ENCODE data around the gene PIBF1. TPM values are rescaled to one million over a fixed set of nuclear protein-coding genes. Genes with fewer than 3 reads are reported as not detected.

The PIBF1 gene
- total RNA-seq, 1 experiment from 2014 or later = 4.8 TPM

DNA sequence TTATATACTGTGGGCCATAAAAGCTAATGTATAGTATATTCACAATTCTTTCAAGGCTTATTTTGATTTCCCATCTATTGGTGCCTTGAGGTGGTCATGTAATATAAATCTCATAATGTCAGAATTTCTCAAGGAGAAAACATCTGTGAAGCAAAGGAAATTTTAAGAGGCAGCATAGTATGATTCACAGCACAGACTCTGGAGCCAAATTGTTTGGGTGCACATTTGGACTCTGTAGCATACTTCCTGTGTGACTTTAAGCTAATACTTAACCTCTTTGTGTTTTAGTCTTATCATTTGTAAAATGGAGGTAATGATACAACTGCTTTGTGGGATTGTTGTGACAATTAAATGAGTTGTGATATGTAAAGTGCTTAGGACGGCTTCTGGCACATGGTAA is 67.6 kb downstream of the PIBF1 start:
- Histone ChIP-seq H3K79me2 (ENCODE audit: low read length) (no peaks in the 10 kb centered on the region), H3K4me3 (ENCODE audit: low read length) (no peak overlapping the region), H3K9ac (ENCODE audit: low read length) (no peak overlapping the region), H3K4me1 (ENCODE audit: insufficient read depth, low read length) (no peaks in the 10 kb centered on the region), H3K9me3 (ENCODE audit: low read length) (no peaks in the 10 kb centered on the region), H3F3A (ENCODE audit: low read length, unreplicated experiment) (no peaks in the 10 kb centered on the region), H3K27me3 (ENCODE audit: low read length) (no peaks in the 10 kb centered on the region), H4K20me1 (ENCODE audit: low read length) (no peaks in the 10 kb centered on the region), H3K9me2 (replicated peaks; ENCODE audit: low read length) (no peaks in the 10 kb centered on the region), H2AFZ (ENCODE audit: low read length) (no peak overlapping the region), H3K36me3 (ENCODE audit: low read depth, low read length) (no peaks in the 10 kb centered on the region), H3K27ac (ENCODE audit: low read length) (no peak overlapping the region), H3K4me2 (ENCODE audit: low read length) (no peak overlapping the region)
- POLR2A ChIA-PET (ENCODE audit: unreplicated experiment) = no interaction called here
- BruUV-seq (replicated peaks) = no TSS peak
- intact Hi-C loops (cut with micrococcal nuclease) = no loop called here
- ATAC-seq = no peak; the same call in 1 of the 2 replicates
- CTCF ChIA-PET = no interaction called here
- DNase-seq = no peak
- TF ChIP-seq EZH2phosphoT487 (IDR thresholded peaks at IDR 0.05; ENCODE audit: borderline replicate concordance, low read length) (no peak), EZH2 (IDR thresholded peaks at IDR 0.05; ENCODE audit: low read length, unreplicated experiment) (no peak)
- TF ChIP-seq, protein P1, sequence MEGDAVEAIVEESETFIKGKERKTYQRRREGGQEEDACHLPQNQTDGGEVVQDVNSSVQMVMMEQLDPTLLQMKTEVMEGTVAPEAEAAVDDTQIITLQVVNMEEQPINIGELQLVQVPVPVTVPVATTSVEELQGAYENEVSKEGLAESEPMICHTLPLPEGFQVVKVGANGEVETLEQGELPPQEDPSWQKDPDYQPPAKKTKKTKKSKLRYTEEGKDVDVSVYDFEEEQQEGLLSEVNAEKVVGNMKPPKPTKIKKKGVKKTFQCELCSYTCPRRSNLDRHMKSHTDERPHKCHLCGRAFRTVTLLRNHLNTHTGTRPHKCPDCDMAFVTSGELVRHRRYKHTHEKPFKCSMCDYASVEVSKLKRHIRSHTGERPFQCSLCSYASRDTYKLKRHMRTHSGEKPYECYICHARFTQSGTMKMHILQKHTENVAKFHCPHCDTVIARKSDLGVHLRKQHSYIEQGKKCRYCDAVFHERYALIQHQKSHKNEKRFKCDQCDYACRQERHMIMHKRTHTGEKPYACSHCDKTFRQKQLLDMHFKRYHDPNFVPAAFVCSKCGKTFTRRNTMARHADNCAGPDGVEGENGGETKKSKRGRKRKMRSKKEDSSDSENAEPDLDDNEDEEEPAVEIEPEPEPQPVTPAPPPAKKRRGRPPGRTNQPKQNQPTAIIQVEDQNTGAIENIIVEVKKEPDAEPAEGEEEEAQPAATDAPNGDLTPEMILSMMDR (conservative IDR thresholded peaks at IDR 0.05; ENCODE audit: low read depth, low read length) = no peak

DNA sequence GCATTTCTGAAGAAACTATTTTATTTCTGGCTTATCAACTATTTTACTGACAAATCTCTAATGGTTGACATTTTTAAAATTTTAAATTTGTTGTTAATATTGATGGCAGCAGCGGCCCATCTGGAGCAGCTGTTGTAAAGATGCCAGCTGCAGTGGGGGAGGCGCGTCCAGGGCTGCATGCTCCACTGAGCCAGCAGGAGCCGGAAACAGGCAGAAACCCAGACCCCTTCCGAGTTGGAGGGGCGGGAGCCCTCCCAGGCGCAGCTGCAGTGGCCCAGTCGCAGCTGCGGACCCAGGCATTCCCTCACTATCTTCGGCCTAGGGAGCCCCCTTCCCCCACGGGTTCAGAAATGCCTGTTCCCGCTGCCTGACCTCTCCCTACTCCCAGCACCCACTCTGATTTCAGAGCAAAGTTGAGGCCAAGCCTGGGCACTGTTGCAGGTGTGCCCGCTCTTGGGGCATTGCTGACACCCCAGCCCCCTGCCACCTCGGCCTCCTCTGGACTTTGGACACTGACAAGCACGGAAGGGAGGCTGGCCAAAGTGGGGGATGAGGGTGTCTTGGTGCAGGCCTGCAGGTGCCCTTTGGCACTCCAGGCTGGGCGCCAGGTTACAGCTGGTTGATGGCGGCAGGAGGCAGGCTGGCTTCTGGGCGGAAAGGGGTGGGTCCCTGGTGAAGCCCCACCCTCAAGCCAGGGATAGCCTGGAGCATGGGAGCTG is 69.2 kb downstream of the PIBF1 start:
- H3K79me2 ChIP-seq (ENCODE audit: low read length) = no peaks in the 10 kb centered on the region
- POLR2A ChIA-PET (ENCODE audit: unreplicated experiment) = no interaction called here
- no peaks in the 10 kb centered on the region for H3K27me3 ChIP-seq (ENCODE audit: low read length)
- BruUV-seq (replicated peaks) = no TSS peak
- ATAC-seq (no peak), DNase-seq (no peak)
- no peaks in the 10 kb centered on the region for H3K36me3 ChIP-seq (ENCODE audit: low read depth, low read length)
- no peaks in the 10 kb centered on the region for H3K9me2 ChIP-seq (replicated peaks; ENCODE audit: low read length)
- H3K4me2 ChIP-seq (ENCODE audit: low read length) = no peak overlapping the region
- no peak overlapping the region for H3K27ac ChIP-seq (ENCODE audit: low read length)
- intact Hi-C loops (cut with micrococcal nuclease) = no loop called here
- H2AFZ ChIP-seq (ENCODE audit: low read length) = no peak overlapping the region
- H3K9me3 ChIP-seq (ENCODE audit: low read length) = no peaks in the 10 kb centered on the region
- no peaks in the 10 kb centered on the region for H3F3A ChIP-seq (ENCODE audit: low read length, unreplicated experiment)
- H3K4me1 ChIP-seq (ENCODE audit: insufficient read depth, low read length) = no peaks in the 10 kb centered on the region
- H4K20me1 ChIP-seq (ENCODE audit: low read length) = no peaks in the 10 kb centered on the region
- CTCF ChIA-PET = no interaction called here
- no peak overlapping the region for H3K4me3 ChIP-seq (ENCODE audit: low read length)
- TF ChIP-seq EZH2phosphoT487 (IDR thresholded peaks at IDR 0.05; ENCODE audit: borderline replicate concordance, low read length) (no peak), EZH2 (IDR thresholded peaks at IDR 0.05; ENCODE audit: low read length, unreplicated experiment) (no peak)
- TF ChIP-seq, protein P1 (conservative IDR thresholded peaks at IDR 0.05; ENCODE audit: low read depth, low read length) = no peak
- H3K9ac ChIP-seq (ENCODE audit: low read length) = no peak overlapping the region

DNA sequence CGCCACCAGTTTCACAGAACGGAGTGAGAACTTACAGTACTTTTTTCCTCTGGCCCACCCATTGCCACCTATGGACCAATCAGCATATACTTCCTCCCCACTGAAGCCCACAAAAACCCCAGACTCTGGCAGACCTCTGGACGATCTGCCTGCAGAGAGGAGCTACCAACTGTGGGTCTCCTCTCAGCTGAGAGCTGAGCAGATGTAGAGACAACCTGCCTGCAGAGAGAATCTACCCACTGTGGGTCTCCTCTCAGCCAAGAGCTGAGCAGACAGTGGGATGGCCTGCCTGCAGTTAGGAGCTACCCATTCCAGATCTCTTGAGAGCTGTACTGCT is 69.7 kb downstream of the PIBF1 start:
- no peak for TF ChIP-seq EZH2 (IDR thresholded peaks at IDR 0.05; ENCODE audit: low read length, unreplicated experiment)
- TF ChIP-seq EZH2phosphoT487 (IDR thresholded peaks at IDR 0.05; ENCODE audit: borderline replicate concordance, low read length) = no peak
- TF ChIP-seq, protein P1 (conservative IDR thresholded peaks at IDR 0.05; ENCODE audit: low read depth, low read length) = no peak
- H3K27ac ChIP-seq (ENCODE audit: low read length) = no peak overlapping the region
- no peak overlapping the region for H3K9ac ChIP-seq (ENCODE audit: low read length)
- intact Hi-C loops (cut with micrococcal nuclease) = no loop called here
- H3K9me2 ChIP-seq (replicated peaks; ENCODE audit: low read length) = no peaks in the 10 kb centered on the region
- H3K4me2 ChIP-seq (ENCODE audit: low read length) = no peak overlapping the region
- CTCF ChIA-PET = no interaction called here
- POLR2A ChIA-PET (ENCODE audit: unreplicated experiment) = no interaction called here
- H3K9me3 ChIP-seq (ENCODE audit: low read length) = no peaks in the 10 kb centered on the region
- no peaks in the 10 kb centered on the region for H3K36me3 ChIP-seq (ENCODE audit: low read depth, low read length)
- no peaks in the 10 kb centered on the region for H4K20me1 ChIP-seq (ENCODE audit: low read length)
- H3K27me3 ChIP-seq (ENCODE audit: low read length) = no peaks in the 10 kb centered on the region
- no TSS peak for BruUV-seq (replicated peaks)
- no peaks in the 10 kb centered on the region for H3K4me1 ChIP-seq (ENCODE audit: insufficient read depth, low read length)
- DNase-seq (no peak), ATAC-seq (no peak)
- no peaks in the 10 kb centered on the region for H3F3A ChIP-seq (ENCODE audit: low read length, unreplicated experiment)
- H3K79me2 ChIP-seq (ENCODE audit: low read length) = no peaks in the 10 kb centered on the region
- no peak overlapping the region for H3K4me3 ChIP-seq (ENCODE audit: low read length)
- H2AFZ ChIP-seq (ENCODE audit: low read length) = no peak overlapping the region

All from PC-3 (cell line).